Keratinocyte (primary cell): Measurements from ENCODE around the gene GNAL. TPM values are rescaled to one million over a fixed set of nuclear protein-coding genes. Genes with fewer than 3 reads are reported as not detected.

Experiments used
- DNase-seq: peaks from one replicate; pipeline ENCODE4 v3.0.0-alpha.2; 2011; ENCODE audit warnings: low read depth, missing footprints, low spot score
- FAIRE-seq: peaks from 2 replicates; lab custom pipeline; 2011; peaks lifted over from hg19 to GRCh38; lab: Jason Lieb, UNC
- H2AFZ ChIP-seq: 2 replicates; pipeline ENCODE4 v1.6.0; 2012; ENCODE audit warnings: low read length, control low read depth, inconsistent platforms; ENCODE audit not compliant: control insufficient read depth
- H3K27ac ChIP-seq: 2 replicates; pipeline ENCODE4 v1.5.1; 2011; ENCODE audit warnings: low read length; ENCODE audit not compliant: control insufficient read depth, insufficient read depth
- H3K27me3 ChIP-seq: 3 replicates; pipeline ENCODE4 v1.6.0; 2011; ENCODE audit warnings: low read length; ENCODE audit not compliant: control insufficient read depth, insufficient read depth; ENCODE audit errors: extremely low read depth
- H3K36me3 ChIP-seq, 2 experiments: 2 replicates in 1 of 2; 3 replicates in 1 of 2; pipeline ENCODE4 v1.5.1; 2011; ENCODE audit warnings: low read length in 2 of 2, mild to moderate bottlenecking in 1 of 2; ENCODE audit not compliant: control insufficient read depth in 2 of 2, insufficient read depth in 2 of 2; ENCODE audit errors: extremely low read depth in 1 of 2
- H3K4me1 ChIP-seq: 3 replicates; pipeline ENCODE4 v1.5.1; 2011; ENCODE audit warnings: low read length; ENCODE audit not compliant: control insufficient read depth, insufficient read depth; ENCODE audit errors: extremely low read depth
- H3K4me2 ChIP-seq: 3 replicates; pipeline ENCODE4 v1.6.0; 2011; ENCODE audit warnings: low read depth, low read length; ENCODE audit not compliant: control insufficient read depth, insufficient read depth; ENCODE audit errors: extremely low read depth
- H3K4me3 ChIP-seq, 3 experiments: fragments of 200-600 bp in 1 of 3; sonication (generic) in 1 of 3; 2 replicates in 2 of 3; 3 replicates in 1 of 3; pipeline ENCODE4 v1.5.1; 2011 to 2016; ENCODE audit warnings: low read length in 3 of 3, mild to moderate bottlenecking in 3 of 3, control low read depth in 2 of 3, inconsistent platforms in 1 of 3, low read depth in 1 of 3, mixed read lengths in 1 of 3, mixed run types in 1 of 3, moderate library complexity in 1 of 3; ENCODE audit not compliant: control insufficient read depth in 2 of 3, insufficient read depth in 2 of 3; ENCODE audit errors: extremely low read depth in 1 of 3
- H3K79me2 ChIP-seq: 2 replicates; pipeline ENCODE4 v1.6.0; 2012; ENCODE audit warnings: low read length; ENCODE audit not compliant: control insufficient read depth, insufficient read depth
- H3K9ac ChIP-seq: 3 replicates; pipeline ENCODE4 v1.6.0; 2011; ENCODE audit warnings: low read length; ENCODE audit not compliant: control insufficient read depth, insufficient read depth; ENCODE audit errors: extremely low read depth
- H3K9me1 ChIP-seq: 3 replicates; pipeline ENCODE4 v1.6.0; 2011; ENCODE audit warnings: low read length; ENCODE audit not compliant: control insufficient read depth, insufficient read depth; ENCODE audit errors: extremely low read depth
- H3K9me3 ChIP-seq: 2 replicates; pipeline ENCODE4 v1.5.1; 2012; ENCODE audit warnings: low read depth, low read length; ENCODE audit not compliant: control insufficient read depth
- H4K20me1 ChIP-seq: 3 replicates; pipeline ENCODE4 v1.6.0; 2011; ENCODE audit warnings: low read length; ENCODE audit not compliant: control insufficient read depth, insufficient read depth; ENCODE audit errors: extremely low read depth
- EZH2 ChIP-seq: IDR thresholded peaks from one replicate; pipeline ENCODE4 v1.6.1; 2012; ENCODE audit warnings: inconsistent platforms, mild to moderate bottlenecking, low read length, moderate library complexity
- dilution Hi-C: fragments of 300-500 bp; cut with MboI; formaldehyde crosslinking; loops from one replicate; pipeline ENCODE4 v1.7.0; 2020; ENCODE audit warnings: low sequenced_read_pairs; ENCODE audit not compliant: extremely low pct_ligation_motif_present
- polyA plus RNA-seq, 5 experiments: library from polyadenylated mRNA; depleted of rRNA in 3 of 5; stranded (reverse) in 3 of 5; stranded (forward) in 1 of 5; unstranded in 1 of 5; fragments of >200 nt; gene quantifications; 1 replicate in 1 of 5; 2 replicates in 3 of 5; 3 replicates in 1 of 5; pipeline versions ENCODE4 v1.2.1 to v1.2.3, GENCODE V29; 2011 to 2012; ENCODE audit warnings: missing spikeins in 2 of 5, low read depth in 1 of 5, low replicate concordance in 1 of 5
- TF ChIP-seq, protein P1 (sequence below), 3 experiments: IDR thresholded peaks in 1 of 3; conservative IDR thresholded peaks in 1 of 3; optimal IDR thresholded peaks in 1 of 3; 2 replicates in 2 of 3; 3 replicates in 1 of 3; pipeline versions ENCODE3 to v1.5.1; 2011; ENCODE audit warnings: low read length in 3 of 3, mild to moderate bottlenecking in 3 of 3, moderate library complexity in 2 of 3, control low read depth in 1 of 3, inconsistent platforms in 1 of 3; ENCODE audit not compliant: insufficient read depth in 2 of 3; ENCODE audit errors: extremely low read depth in 1 of 3

GNAL gene
- polyA plus RNA-seq, 1 donor (not counting 4 experiments of a cell fraction or from before 2014, with no cell fraction given) = 30.0 TPM

GRCh38 chr18:11729556-11729955 is 40.5 kb downstream of the GNAL start:
- FAIRE-seq = peak; percentile 5
- dilution Hi-C loops = no loop called here

DNA sequence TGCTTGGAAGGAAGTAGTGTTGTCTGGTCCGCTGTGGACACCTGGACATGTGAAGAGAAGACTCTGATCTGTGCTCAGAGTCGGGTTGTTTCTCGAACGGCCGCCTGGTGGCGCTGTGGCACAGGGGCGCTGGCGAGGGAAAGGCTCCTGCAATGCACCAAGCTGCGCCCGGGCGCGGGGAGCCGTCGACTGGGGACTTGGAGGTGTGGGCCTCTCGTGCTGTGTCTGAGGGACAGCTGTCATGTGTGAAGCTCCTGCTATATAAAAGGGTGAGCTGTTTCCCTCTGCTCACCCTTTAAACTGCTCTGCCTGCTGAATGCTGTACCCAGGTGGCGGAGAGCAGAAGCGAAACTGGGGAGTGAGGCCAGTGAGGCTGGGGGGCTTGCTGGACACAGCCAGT is 44.0 kb downstream of the GNAL start:
- H2AFZ ChIP-seq = peak overlapping the region; percentile 65
- H3K9ac ChIP-seq = no peak overlapping the region
- no peaks in the 10 kb centered on the region for H3K79me2 ChIP-seq
- peak overlapping the region; percentile 64 for H3K4me2 ChIP-seq
- no peaks in the 10 kb centered on the region for H3K27me3 ChIP-seq
- H4K20me1 ChIP-seq = no peaks in the 10 kb centered on the region
- H3K36me3 ChIP-seq = no peaks in the 10 kb centered on the region
- H3K9me3 ChIP-seq = no peaks in the 10 kb centered on the region
- peaks cover 8% of the 10 kb centered on the region for H3K4me1 ChIP-seq
- no peak overlapping the region for H3K27ac ChIP-seq
- TF ChIP-seq EZH2 = no peak
- TF ChIP-seq, protein P1, sequence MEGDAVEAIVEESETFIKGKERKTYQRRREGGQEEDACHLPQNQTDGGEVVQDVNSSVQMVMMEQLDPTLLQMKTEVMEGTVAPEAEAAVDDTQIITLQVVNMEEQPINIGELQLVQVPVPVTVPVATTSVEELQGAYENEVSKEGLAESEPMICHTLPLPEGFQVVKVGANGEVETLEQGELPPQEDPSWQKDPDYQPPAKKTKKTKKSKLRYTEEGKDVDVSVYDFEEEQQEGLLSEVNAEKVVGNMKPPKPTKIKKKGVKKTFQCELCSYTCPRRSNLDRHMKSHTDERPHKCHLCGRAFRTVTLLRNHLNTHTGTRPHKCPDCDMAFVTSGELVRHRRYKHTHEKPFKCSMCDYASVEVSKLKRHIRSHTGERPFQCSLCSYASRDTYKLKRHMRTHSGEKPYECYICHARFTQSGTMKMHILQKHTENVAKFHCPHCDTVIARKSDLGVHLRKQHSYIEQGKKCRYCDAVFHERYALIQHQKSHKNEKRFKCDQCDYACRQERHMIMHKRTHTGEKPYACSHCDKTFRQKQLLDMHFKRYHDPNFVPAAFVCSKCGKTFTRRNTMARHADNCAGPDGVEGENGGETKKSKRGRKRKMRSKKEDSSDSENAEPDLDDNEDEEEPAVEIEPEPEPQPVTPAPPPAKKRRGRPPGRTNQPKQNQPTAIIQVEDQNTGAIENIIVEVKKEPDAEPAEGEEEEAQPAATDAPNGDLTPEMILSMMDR (optimal IDR thresholded peaks at IDR 0.05 in 1 of 3, IDR thresholded peaks at IDR 0.05 in 1 of 3, conservative IDR thresholded peaks at IDR 0.05 in 1 of 3; ENCODE audit: extremely low read depth in 1 of 3, insufficient read depth in 2 of 3, low read length in 3 of 3) = peak; percentile 88 to 99 (median 92)
- FAIRE-seq (peak; percentile 83), DNase-seq (peak; percentile 26)
- dilution Hi-C loops = no loop called here
- H3K4me3 ChIP-seq = peak overlapping the region in 1 of 3 experiments; percentile 45
- no peaks in the 10 kb centered on the region for H3K9me1 ChIP-seq

More at GRCh38 chr18:11729556-11729955, 40.5 kb downstream of the GNAL start:
- no peaks in the 10 kb centered on the region for H3K79me2 ChIP-seq
- no peaks in the 10 kb centered on the region for H3K36me3 ChIP-seq
- no peak for DNase-seq
- no peaks in the 10 kb centered on the region for H3K27me3 ChIP-seq
- peak overlapping the region; percentile 0 for H3K4me2 ChIP-seq
- H3K27ac ChIP-seq = no peak overlapping the region
- no peak for TF ChIP-seq EZH2
- H3K9me3 ChIP-seq = no peaks in the 10 kb centered on the region
- H2AFZ ChIP-seq = no peak overlapping the region
- no peak overlapping the region for H3K4me3 ChIP-seq
- no peak overlapping the region for H3K9ac ChIP-seq
- H3K4me1 ChIP-seq = peaks cover 20% of the 10 kb centered on the region
- no peaks in the 10 kb centered on the region for H4K20me1 ChIP-seq
- H3K9me1 ChIP-seq = no peaks in the 10 kb centered on the region

DNA sequence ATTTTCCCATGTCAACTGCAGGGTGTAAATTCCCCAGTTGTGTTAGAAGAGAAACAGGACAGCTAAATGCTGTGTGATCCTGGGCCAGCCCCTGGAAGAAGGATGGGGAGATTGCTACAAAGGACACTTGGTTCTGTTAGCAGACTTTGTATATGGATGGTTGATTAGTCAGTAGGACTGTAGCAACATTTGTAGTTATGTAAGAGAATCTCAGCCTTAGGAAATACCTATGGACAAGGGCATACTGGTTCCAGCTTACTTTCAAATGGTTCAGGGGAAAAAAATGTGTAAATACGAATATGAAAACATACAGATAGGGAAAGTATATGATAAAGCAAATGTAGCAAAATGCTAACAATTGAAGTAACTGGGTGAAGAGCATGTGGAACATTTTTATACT is 47.6 kb downstream of the GNAL start:
- Histone ChIP-seq H3K4me1 (peaks cover 2% of the 10 kb centered on the region), H3K9ac (no peak overlapping the region), H3K4me3 (no peak overlapping the region), H3K27me3 (no peaks in the 10 kb centered on the region), H3K27ac (no peak overlapping the region), H4K20me1 (no peaks in the 10 kb centered on the region), H3K9me3 (no peaks in the 10 kb centered on the region), H3K36me3 (no peaks in the 10 kb centered on the region), H3K4me2 (no peak overlapping the region), H3K9me1 (no peaks in the 10 kb centered on the region), H3K79me2 (no peaks in the 10 kb centered on the region), H2AFZ (no peak overlapping the region)
- no peak for TF ChIP-seq EZH2
- TF ChIP-seq, protein P1 (optimal IDR thresholded peaks at IDR 0.05 in 1 of 3, IDR thresholded peaks at IDR 0.05 in 1 of 3, conservative IDR thresholded peaks at IDR 0.05 in 1 of 3; ENCODE audit: extremely low read depth in 1 of 3, insufficient read depth in 2 of 3, low read length in 3 of 3) = no peak
- dilution Hi-C loops = no loop called here
- DNase-seq (no peak), FAIRE-seq (no peak)
